ENCODE measurements around the gene CCDC77. TPM values are rescaled to one million over a fixed set of nuclear protein-coding genes. Genes with fewer than 3 reads are reported as not detected.
"Not testable (repeated sequence)": the region's sequence is repeated elsewhere in the genome, so short reads cannot be mapped to it uniquely, and the experiment has no call there.

CCDC77 gene
- total RNA-seq, 1 experiment from 2014 or later, result 21.9 TPM

DNA sequence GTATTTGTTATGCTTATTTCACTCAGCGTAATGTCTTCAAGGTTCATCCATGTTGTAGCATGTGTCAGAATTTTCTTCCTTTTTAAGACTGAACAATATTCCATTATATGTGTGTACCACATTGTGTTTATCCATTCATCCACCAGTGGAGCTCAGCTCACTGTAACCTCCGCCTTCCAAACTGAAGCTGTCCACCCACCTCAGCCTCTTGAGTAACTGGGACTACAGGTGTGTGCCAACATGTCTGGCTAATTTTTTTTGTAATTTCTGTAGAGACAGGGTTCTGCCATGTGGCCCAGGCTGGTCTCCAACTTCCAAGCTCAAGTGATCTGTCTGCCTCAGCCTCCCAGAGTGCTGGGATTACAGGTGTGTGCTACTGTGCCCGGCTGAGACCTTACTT lies 21.1 kb downstream of the CCDC77 start:
- no peak overlapping the region for H3K4me2 ChIP-seq (ENCODE audit: insufficient read depth, insufficient read length, low read length)
- no peak overlapping the region for H2BK5ac ChIP-seq (ENCODE audit: insufficient read length, low read length)
- no peak overlapping the region; a peak in 1 of 7 replicates for H3K27ac Mint-ChIP-seq
- H3T11ph ChIP-seq (ENCODE audit: low read length), result no peak overlapping the region
- no peaks in the 10 kb centered on the region for H3K79me1 ChIP-seq (ENCODE audit: insufficient read depth, low read depth, low read length, poor library complexity, severe bottlenecking)
- WGBS (ENCODE audit: extremely low coverage, insufficient read length, low lambda C conversion rate), result no CpG with 5 or more reads among the region's 3 CpGs
- H4K91ac ChIP-seq (ENCODE audit: insufficient read length, low read depth, low read length), result no peak overlapping the region
- no peak overlapping the region for H3K23ac ChIP-seq (ENCODE audit: insufficient read length, low read depth, low read length)
- no peaks in the 10 kb centered on the region for H3K23me2 ChIP-seq (ENCODE audit: insufficient read length, low read depth, low read length, poor library complexity, severe bottlenecking)
- H2BK15ac ChIP-seq (ENCODE audit: low read depth, low read length), result no peak overlapping the region
- no peaks in the 10 kb centered on the region for H3K27me3 Mint-ChIP-seq (ENCODE audit: low read depth)
- no peaks in the 10 kb centered on the region for H3K9me3 ChIP-seq (ENCODE audit: control insufficient read depth, low read depth, low read length)
- H3K4ac ChIP-seq (ENCODE audit: low read depth, low read length), result no peak overlapping the region
- no peak overlapping the region for H3K14ac ChIP-seq (ENCODE audit: insufficient read depth, low read length)
- no peak overlapping the region for H2BK20ac ChIP-seq (ENCODE audit: low read depth, low read length, poor library complexity, severe bottlenecking)
- H3K18ac ChIP-seq (ENCODE audit: insufficient read length, low read depth, low read length), result no peak overlapping the region
- H4K8ac ChIP-seq (replicated peaks; ENCODE audit: insufficient read length, low read depth, low read length), result no peak overlapping the region
- H3K27me3 ChIP-seq (ENCODE audit: insufficient read depth, low read length), result no peaks in the 10 kb centered on the region
- H3K56ac ChIP-seq (ENCODE audit: insufficient read length, low read depth, low read length), result no peak overlapping the region
- H3K9me3 Mint-ChIP-seq, result no peaks in the 10 kb centered on the region
- no peak for DNase-seq
- no peak overlapping the region for H2AFZ ChIP-seq (ENCODE audit: low read length)
- TF ChIP-seq CTCF (conservative IDR thresholded peaks at IDR 0.05), result no peak
- no peaks in the 10 kb centered on the region for H3K79me2 ChIP-seq (ENCODE audit: insufficient read depth, low read length)
- H4K20me1 ChIP-seq (ENCODE audit: control insufficient read depth, insufficient read depth, insufficient read length), result no peaks in the 10 kb centered on the region
- no peak overlapping the region for H2BK120ac ChIP-seq (ENCODE audit: low read depth, low read length, poor library complexity, severe bottlenecking)
- no peak overlapping the region for H3K9ac ChIP-seq (ENCODE audit: extremely low read depth, insufficient read length, low read length)
- H3K4me3 Mint-ChIP-seq, result no peak overlapping the region
- H3K4me1 ChIP-seq (ENCODE audit: insufficient read depth, low read length), result no peaks in the 10 kb centered on the region
- no peak overlapping the region for H2BK12ac ChIP-seq (ENCODE audit: insufficient read length, low read depth, low read length)
- no peaks in the 10 kb centered on the region for H3K4me1 Mint-ChIP-seq
- peaks cover 30 to 61% (median 58%) of the 10 kb centered on the region in 3 experiments for H3K36me3 Mint-ChIP-seq (ENCODE audit: insufficient read depth in 1 of 3, low read depth in 3 of 3)
- H3K27ac ChIP-seq (ENCODE audit: insufficient read length, low read depth, low read length), result no peak overlapping the region
- H2AK5ac ChIP-seq (ENCODE audit: insufficient read length, low read length), result no peak overlapping the region
- H4K5ac ChIP-seq (ENCODE audit: insufficient read length, low read depth, low read length), result no peak overlapping the region

DNA sequence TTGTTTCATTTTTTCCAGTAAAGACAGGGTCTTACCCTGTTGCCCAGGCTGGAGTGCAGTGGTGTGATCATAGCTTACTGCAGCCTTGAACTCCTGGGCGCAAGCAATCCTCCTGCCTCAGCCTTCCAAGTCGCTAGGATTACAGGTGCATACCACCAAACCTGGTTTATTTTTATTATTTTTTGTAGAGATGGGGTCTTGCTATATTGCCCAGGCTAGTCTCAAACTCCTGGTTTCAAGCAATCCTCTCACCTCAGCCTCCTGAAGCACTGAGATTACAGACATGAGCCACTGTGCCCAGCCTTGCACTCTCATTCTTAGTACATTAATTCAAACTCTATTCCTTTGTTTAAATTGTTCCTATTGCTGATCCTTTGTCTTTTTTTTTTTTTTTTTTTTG lies 34.3 kb downstream of the CCDC77 start:
- H3K9me3 ChIP-seq (ENCODE audit: control insufficient read depth, low read depth, low read length); H3K4ac ChIP-seq (ENCODE audit: low read depth, low read length); H3K23ac ChIP-seq (ENCODE audit: insufficient read length, low read depth, low read length); H2AK5ac ChIP-seq (ENCODE audit: insufficient read length, low read length); H3K27ac ChIP-seq (ENCODE audit: insufficient read length, low read depth, low read length); H2BK120ac ChIP-seq (ENCODE audit: low read depth, low read length, poor library complexity, severe bottlenecking); H2AFZ ChIP-seq (ENCODE audit: low read length); H3K9me3 Mint-ChIP-seq; DNase-seq; H2BK5ac ChIP-seq (ENCODE audit: insufficient read length, low read length); H3K56ac ChIP-seq (ENCODE audit: insufficient read length, low read depth, low read length); H3K27me3 Mint-ChIP-seq (ENCODE audit: low read depth); H3T11ph ChIP-seq (ENCODE audit: low read length); H3K9ac ChIP-seq (ENCODE audit: extremely low read depth, insufficient read length, low read length); H3K27ac Mint-ChIP-seq; H4K8ac ChIP-seq (replicated peaks; ENCODE audit: insufficient read length, low read depth, low read length); H3K4me2 ChIP-seq (ENCODE audit: insufficient read depth, insufficient read length, low read length); H4K5ac ChIP-seq (ENCODE audit: insufficient read length, low read depth, low read length); H3K4me1 Mint-ChIP-seq; H3K4me3 Mint-ChIP-seq; H3K4me1 ChIP-seq (ENCODE audit: insufficient read depth, low read length); H2BK15ac ChIP-seq (ENCODE audit: low read depth, low read length); H3K23me2 ChIP-seq (ENCODE audit: insufficient read length, low read depth, low read length, poor library complexity, severe bottlenecking); H4K20me1 ChIP-seq (ENCODE audit: control insufficient read depth, insufficient read depth, insufficient read length); H3K18ac ChIP-seq (ENCODE audit: insufficient read length, low read depth, low read length); H4K91ac ChIP-seq (ENCODE audit: insufficient read length, low read depth, low read length); H3K79me1 ChIP-seq (ENCODE audit: insufficient read depth, low read depth, low read length, poor library complexity, severe bottlenecking); H2BK12ac ChIP-seq (ENCODE audit: insufficient read length, low read depth, low read length); H3K14ac ChIP-seq (ENCODE audit: insufficient read depth, low read length); H3K27me3 ChIP-seq (ENCODE audit: insufficient read depth, low read length); H2BK20ac ChIP-seq (ENCODE audit: low read depth, low read length, poor library complexity, severe bottlenecking); H3K79me2 ChIP-seq (ENCODE audit: insufficient read depth, low read length): not testable (repeated sequence)
- WGBS (ENCODE audit: extremely low coverage, insufficient read length, low lambda C conversion rate), result no CpG with 5 or more reads among the region's 2 CpGs
- H3K36me3 Mint-ChIP-seq (ENCODE audit: insufficient read depth in 1 of 3, low read depth in 3 of 3), result peaks cover 52 to 89% (median 81%) of the 10 kb centered on the region in 3 experiments

Data from H9 (cell line).